ENCODE data around the gene FARP1.

The FARP1 gene

GRCh38 chr13:98297051-98297450, 154.2 kb downstream of the FARP1 start:
- no peak for TF ChIP-seq CTCF (IDR thresholded peaks at IDR 0.05)

DNA sequence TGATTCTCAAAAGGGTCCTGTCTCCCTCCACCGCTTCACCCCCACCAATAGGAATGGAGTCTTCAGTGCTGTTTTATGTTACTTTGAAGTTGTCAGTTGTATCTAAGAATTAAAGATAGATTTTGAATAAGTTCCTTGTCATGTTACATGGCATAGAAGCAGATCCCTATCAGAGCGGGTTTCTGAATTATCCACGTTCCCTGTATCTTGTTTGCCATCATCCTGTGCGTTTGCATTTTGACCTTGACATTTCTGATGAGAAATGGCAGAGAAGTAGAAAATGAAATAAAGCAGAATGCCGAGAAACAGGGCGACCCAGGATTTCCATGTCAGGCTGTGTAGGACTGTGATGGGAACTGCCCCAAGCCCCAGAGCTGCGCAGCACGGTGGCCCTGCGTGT, 154.9 kb downstream of the FARP1 start:
- TF ChIP-seq CTCF (IDR thresholded peaks at IDR 0.05): no peak

DNA sequence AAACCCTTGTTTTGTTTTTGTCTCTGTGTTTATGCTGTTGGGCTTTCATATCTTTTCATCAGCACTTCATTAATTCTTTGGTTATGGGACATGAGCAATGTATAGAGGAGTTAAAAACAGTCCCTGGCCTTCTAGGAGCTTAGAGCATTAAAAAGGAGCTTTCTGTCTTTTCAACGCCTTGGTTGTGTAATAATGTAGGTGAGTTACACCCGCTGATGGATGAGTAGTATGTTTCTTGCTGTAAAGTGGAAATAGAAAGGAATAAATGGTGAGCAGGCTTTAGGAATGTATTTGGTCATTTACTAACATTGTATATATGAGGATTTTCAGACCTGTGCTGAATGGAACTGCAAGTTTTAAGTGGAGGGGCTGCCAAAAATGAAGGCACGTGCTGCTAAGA, 155.7 kb downstream of the FARP1 start:
- no peak for TF ChIP-seq CTCF (IDR thresholded peaks at IDR 0.05)

- TF ChIP-seq CTCF (IDR thresholded peaks at IDR 0.05): no peak
Observed at GRCh38 chr13:98299235-98299965, 156.5 kb downstream of the FARP1 start.

DNA sequence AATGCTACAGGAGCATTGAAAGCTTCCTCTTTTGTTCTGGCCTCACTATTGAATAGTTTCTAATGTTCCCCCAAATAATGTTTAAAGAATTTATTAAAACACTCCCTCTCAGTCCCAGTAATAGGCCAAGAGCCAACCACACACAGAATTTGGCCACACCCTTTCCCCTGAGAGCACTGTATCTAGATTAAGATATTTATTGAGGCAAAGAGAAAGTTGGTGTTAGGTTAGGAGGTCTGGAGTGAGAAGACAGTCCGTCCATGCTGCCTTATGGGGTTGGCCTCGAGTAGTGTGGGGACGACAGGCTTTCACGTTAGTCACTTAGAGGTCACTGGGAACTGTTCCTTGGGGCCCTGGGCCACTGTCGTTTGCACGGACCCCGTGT, 157.1 kb downstream of the FARP1 start:
- no peak for TF ChIP-seq CTCF (IDR thresholded peaks at IDR 0.05)

GRCh38 chr13:98300956-98301641, 158.2 kb downstream of the FARP1 start:
- TF ChIP-seq CTCF (IDR thresholded peaks at IDR 0.05): no peak

- TF ChIP-seq CTCF (IDR thresholded peaks at IDR 0.05): no peak
Observed at GRCh38 chr13:98301721-98302120, 158.8 kb downstream of the FARP1 start.

Data from LNCAP (cell line).